Measurements from ENCODE around the gene ADAM10.

GRCh38 chr15:58573270-58573669, 176.2 kb downstream of the ADAM10 start:
- no peak for TF ChIP-seq POLR2AphosphoS5 (IDR thresholded peaks at IDR 0.05; ENCODE audit: low read depth)
- no peak for TF ChIP-seq CTCF (IDR thresholded peaks at IDR 0.05; ENCODE audit: insufficient read depth, low read length)
- no peak for TF ChIP-seq REST (IDR thresholded peaks at IDR 0.05; ENCODE audit: insufficient replicate concordance, low read depth)
- no peak for TF ChIP-seq SPI1 (IDR thresholded peaks at IDR 0.05; ENCODE audit: borderline replicate concordance, low read depth)

Measured in HL-60 (cell line).